HepG2 (cell line): ENCODE data around the gene THAP6. TPM values are rescaled to one million over a fixed set of nuclear protein-coding genes. Genes with fewer than 3 reads are reported as not detected.

ENCODE experiments used
- ATF2 ChIP-seq: sonication (generic); formaldehyde crosslinking; IDR thresholded peaks from 2 replicates; pipeline ENCODE4 v1.4.0; 2020; ENCODE audit warnings: missing genetic modification reagents
- DNMT1 ChIP-seq: sonication (generic); formaldehyde crosslinking; IDR thresholded peaks from 2 replicates; pipeline ENCODE4 v1.5.1; 2020; ENCODE audit warnings: mild to moderate bottlenecking, missing genetic modification reagents
- EEA1 ChIP-seq: sonication (generic); formaldehyde crosslinking; IDR thresholded peaks from 2 replicates; pipeline ENCODE4 v1.5.1; 2020; ENCODE audit warnings: mild to moderate bottlenecking, missing genetic modification reagents, borderline replicate concordance
- GZF1 ChIP-seq: sonication (generic); formaldehyde crosslinking; IDR thresholded peaks from 2 replicates; pipeline ENCODE4 v1.5.1; 2020; ENCODE audit warnings: mild to moderate bottlenecking, missing genetic modification reagents
- HHEX ChIP-seq: IDR thresholded peaks from 2 replicates; pipeline ENCODE4 v1.6.1; 2016; ENCODE audit warnings: control low read depth
- HIC2 ChIP-seq: sonication (generic); formaldehyde crosslinking; IDR thresholded peaks from 2 replicates; pipeline ENCODE4 v1.9.0; 2022; ENCODE audit warnings: low read depth, missing genetic modification reagents
- KAT7 ChIP-seq: IDR thresholded peaks from 2 replicates; pipeline ENCODE4 v1.6.1; 2018; ENCODE audit warnings: borderline replicate concordance, missing compliant biosample characterization
- PHF20 ChIP-seq: sonication (generic); formaldehyde crosslinking; IDR thresholded peaks from 2 replicates; pipeline ENCODE4 v1.5.0; 2020; ENCODE audit warnings: mild to moderate bottlenecking, missing genetic modification reagents
- SIX1 ChIP-seq: sonication (generic); formaldehyde crosslinking; IDR thresholded peaks from 2 replicates; pipeline ENCODE4 v1.4.0; 2020; ENCODE audit warnings: missing genetic modification reagents, borderline replicate concordance
- SUZ12 ChIP-seq: fragments of 150-350 bp; IDR thresholded peaks from 2 replicates; pipeline ENCODE4 v1.6.1; 2014; ENCODE audit warnings: low read depth, low read length
- ZNF263 ChIP-seq: sonication (generic); formaldehyde crosslinking; IDR thresholded peaks from 2 replicates; pipeline ENCODE4 v1.4.0; 2020; ENCODE audit warnings: missing genetic modification reagents
- ZNF513 ChIP-seq: sonication (generic); formaldehyde crosslinking; conservative IDR thresholded peaks from 2 replicates; pipeline ENCODE4 v1.5.0; 2020; ENCODE audit warnings: missing genetic modification reagents
- ZNF614 ChIP-seq: IDR thresholded peaks from 2 replicates; pipeline ENCODE4 v1.6.1; 2018; ENCODE audit warnings: missing biosample characterization, missing genetic modification reagents, inconsistent platforms, borderline replicate concordance
- ZNF616 ChIP-seq: sonication (generic); formaldehyde crosslinking; IDR thresholded peaks from 2 replicates; pipeline ENCODE4 v1.5.0; 2020; ENCODE audit warnings: low read depth, mild to moderate bottlenecking, missing genetic modification reagents
- ZSCAN31 ChIP-seq: sonication (generic); formaldehyde crosslinking; IDR thresholded peaks from 2 replicates; pipeline ENCODE4 v1.5.0; 2020; ENCODE audit warnings: low read depth, mild to moderate bottlenecking, missing genetic modification reagents
- polyA plus RNA-seq, 8 experiments: library from polyadenylated mRNA; depleted of rRNA in 3 of 8; stranded (reverse) in 7 of 8; unstranded in 1 of 8; fragments of >200 nt; fragmentation: Illumina TruSeq in 4 of 8; extraction: Trizol in 4 of 8; gene quantifications; 2 replicates each; pipeline versions ENCODE4 v1.2.1 to v1.2.3, GENCODE V29; 2011 to 2016; ENCODE audit warnings: low read depth in 4 of 8, missing spikeins in 1 of 8, mixed read lengths in 1 of 8; ENCODE audit not compliant: insufficient read depth in 1 of 8
- total RNA-seq, 5 experiments: library from RNA; depleted of rRNA; stranded (reverse); fragments of >200 nt; fragmentation: Illumina TruSeq; extraction: Trizol; gene quantifications; 2 replicates each; pipeline ENCODE4 v1.2.3, GENCODE V29; 2016; ENCODE audit warnings: low read depth in 1 of 5
- TF ChIP-seq, protein P1 (sequence below): sonication (generic); formaldehyde crosslinking; IDR thresholded peaks from 2 replicates; pipeline ENCODE4 v1.9.0; 2021; ENCODE audit warnings: missing genetic modification reagents, borderline replicate concordance
- TF ChIP-seq, protein P2 (sequence below): sonication (generic); formaldehyde crosslinking; IDR thresholded peaks from 2 replicates; pipeline ENCODE4 v1.5.0; 2020; ENCODE audit warnings: missing genetic modification reagents

Gene THAP6
- total and polyA plus RNA-seq, 2 of the 13 experiments (the other 11 are each of a cell fraction or from before 2014, with no cell fraction given) = 9.3 to 14.7 TPM

GRCh38 chr4:75514131-75514948, at the start of gene THAP6, which contains the start of gene RCHY1 (continued):
- TF ChIP-seq ZNF614 (CRISPR knock-in tag) (peak; percentile 58), EEA1 (0 out of 2 replicates have a peak, but pooled peaks have one; percentile 36), ZNF513 (CRISPR knock-in tag) (no peak), DNMT1 (CRISPR knock-in tag) (0 out of 2 replicates have a peak, but pooled peaks have one; percentile 33), ATF2 (CRISPR knock-in tag) (peak; percentile 51; the same call in 1 of the 2 replicates), SUZ12 (no peak), ZSCAN31 (CRISPR knock-in tag) (0 out of 2 replicates have a peak, but pooled peaks have one; percentile 30), ZNF263 (peak; percentile 52; the same call in 1 of the 2 replicates), SIX1 (CRISPR knock-in tag) (no peak), PHF20 (peak; percentile 90), ZNF616 (CRISPR knock-in tag) (no peak), HHEX (CRISPR knock-in tag) (0 out of 2 replicates have a peak, but pooled peaks have one; percentile 6), HIC2 (CRISPR knock-in tag) (no peak), KAT7 (CRISPR knock-in tag) (peak; percentile 94), GZF1 (CRISPR knock-in tag) (peak; percentile 70; the same call in 1 of the 2 replicates)
- TF ChIP-seq, protein P1, sequence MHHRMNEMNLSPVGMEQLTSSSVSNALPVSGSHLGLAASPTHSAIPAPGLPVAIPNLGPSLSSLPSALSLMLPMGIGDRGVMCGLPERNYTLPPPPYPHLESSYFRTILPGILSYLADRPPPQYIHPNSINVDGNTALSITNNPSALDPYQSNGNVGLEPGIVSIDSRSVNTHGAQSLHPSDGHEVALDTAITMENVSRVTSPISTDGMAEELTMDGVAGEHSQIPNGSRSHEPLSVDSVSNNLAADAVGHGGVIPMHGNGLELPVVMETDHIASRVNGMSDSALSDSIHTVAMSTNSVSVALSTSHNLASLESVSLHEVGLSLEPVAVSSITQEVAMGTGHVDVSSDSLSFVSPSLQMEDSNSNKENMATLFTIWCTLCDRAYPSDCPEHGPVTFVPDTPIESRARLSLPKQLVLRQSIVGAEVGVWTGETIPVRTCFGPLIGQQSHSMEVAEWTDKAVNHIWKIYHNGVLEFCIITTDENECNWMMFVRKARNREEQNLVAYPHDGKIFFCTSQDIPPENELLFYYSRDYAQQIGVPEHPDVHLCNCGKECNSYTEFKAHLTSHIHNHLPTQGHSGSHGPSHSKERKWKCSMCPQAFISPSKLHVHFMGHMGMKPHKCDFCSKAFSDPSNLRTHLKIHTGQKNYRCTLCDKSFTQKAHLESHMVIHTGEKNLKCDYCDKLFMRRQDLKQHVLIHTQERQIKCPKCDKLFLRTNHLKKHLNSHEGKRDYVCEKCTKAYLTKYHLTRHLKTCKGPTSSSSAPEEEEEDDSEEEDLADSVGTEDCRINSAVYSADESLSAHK = no peak
- TF ChIP-seq, protein P2, sequence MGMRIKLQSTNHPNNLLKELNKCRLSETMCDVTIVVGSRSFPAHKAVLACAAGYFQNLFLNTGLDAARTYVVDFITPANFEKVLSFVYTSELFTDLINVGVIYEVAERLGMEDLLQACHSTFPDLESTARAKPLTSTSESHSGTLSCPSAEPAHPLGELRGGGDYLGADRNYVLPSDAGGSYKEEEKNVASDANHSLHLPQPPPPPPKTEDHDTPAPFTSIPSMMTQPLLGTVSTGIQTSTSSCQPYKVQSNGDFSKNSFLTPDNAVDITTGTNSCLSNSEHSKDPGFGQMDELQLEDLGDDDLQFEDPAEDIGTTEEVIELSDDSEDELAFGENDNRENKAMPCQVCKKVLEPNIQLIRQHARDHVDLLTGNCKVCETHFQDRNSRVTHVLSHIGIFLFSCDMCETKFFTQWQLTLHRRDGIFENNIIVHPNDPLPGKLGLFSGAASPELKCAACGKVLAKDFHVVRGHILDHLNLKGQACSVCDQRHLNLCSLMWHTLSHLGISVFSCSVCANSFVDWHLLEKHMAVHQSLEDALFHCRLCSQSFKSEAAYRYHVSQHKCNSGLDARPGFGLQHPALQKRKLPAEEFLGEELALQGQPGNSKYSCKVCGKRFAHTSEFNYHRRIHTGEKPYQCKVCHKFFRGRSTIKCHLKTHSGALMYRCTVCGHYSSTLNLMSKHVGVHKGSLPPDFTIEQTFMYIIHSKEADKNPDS (CRISPR knock-in tag) = no peak
